ENCODE data around the gene RIMBP2. TPM values are rescaled to one million over a fixed set of nuclear protein-coding genes. Genes with fewer than 3 reads are reported as not detected.

Gene RIMBP2
- total RNA-seq, 1 donor from 2014 or later, result not detected

GRCh38 chr12:130446846-130447654 lies 269.0 kb downstream of the RIMBP2 start:
- H3K36me3 ChIP-seq, result no peaks in the 10 kb centered on the region
- no peak overlapping the region for H3K27ac ChIP-seq (replicated peaks)
- H3K27me3 ChIP-seq (ENCODE audit: low read depth), result peaks cover 82% of the 10 kb centered on the region
- intact Hi-C loops (cut with micrococcal nuclease), result no loop called here
- DNase-seq, result no peak
- H3K9me3 ChIP-seq (replicated peaks), result no peaks in the 10 kb centered on the region
- TF ChIP-seq CTCF (IDR thresholded peaks at IDR 0.05; ENCODE audit: borderline replicate concordance), result no peak
- H3K4me3 ChIP-seq, result no peak overlapping the region
- no peaks in the 10 kb centered on the region for H3K4me1 ChIP-seq

GRCh38 chr12:130444986-130445385 lies 271.1 kb downstream of the RIMBP2 start:
- no peak for DNase-seq
- Histone ChIP-seq H3K4me3 (no peak overlapping the region), H3K36me3 (no peaks in the 10 kb centered on the region), H3K9me3 (replicated peaks) (peaks cover 6% of the 10 kb centered on the region), H3K27me3 (ENCODE audit: low read depth) (peaks cover 63% of the 10 kb centered on the region), H3K4me1 (no peaks in the 10 kb centered on the region), H3K27ac (replicated peaks) (no peak overlapping the region)
- intact Hi-C loops (cut with micrococcal nuclease), result no loop called here
- TF ChIP-seq CTCF (IDR thresholded peaks at IDR 0.05; ENCODE audit: borderline replicate concordance), result no peak

- no peak overlapping the region for H3K27ac ChIP-seq (replicated peaks)
- intact Hi-C loops (cut with micrococcal nuclease), result no loop called here
- peaks cover 6% of the 10 kb centered on the region for H3K9me3 ChIP-seq (replicated peaks)
- no peak for TF ChIP-seq CTCF (IDR thresholded peaks at IDR 0.05; ENCODE audit: borderline replicate concordance)
- peaks cover 53% of the 10 kb centered on the region for H3K27me3 ChIP-seq (ENCODE audit: low read depth)
- no peak overlapping the region for H3K4me3 ChIP-seq
- no peak for DNase-seq
- H3K36me3 ChIP-seq, result no peaks in the 10 kb centered on the region
- no peaks in the 10 kb centered on the region for H3K4me1 ChIP-seq
Observed at GRCh38 chr12:130444061-130444460, 272.0 kb downstream of the RIMBP2 start.

- Histone ChIP-seq H3K9me3 (replicated peaks) (peaks cover 6% of the 10 kb centered on the region), H3K27ac (replicated peaks) (no peak overlapping the region), H3K4me3 (no peak overlapping the region), H3K36me3 (no peaks in the 10 kb centered on the region), H3K4me1 (no peaks in the 10 kb centered on the region), H3K27me3 (ENCODE audit: low read depth) (peaks cover 39% of the 10 kb centered on the region)
- TF ChIP-seq CTCF (IDR thresholded peaks at IDR 0.05; ENCODE audit: borderline replicate concordance), result no peak
- intact Hi-C loops (cut with micrococcal nuclease), result no loop called here
- DNase-seq, result no peak
Observed at GRCh38 chr12:130441771-130442760, 274.0 kb downstream of the RIMBP2 start.

GRCh38 chr12:130440411-130441080 lies 275.6 kb downstream of the RIMBP2 start:
- DNase-seq, result no peak
- Histone ChIP-seq H3K9me3 (replicated peaks) (peaks cover 6% of the 10 kb centered on the region), H3K4me3 (no peak overlapping the region), H3K27ac (replicated peaks) (no peak overlapping the region), H3K27me3 (ENCODE audit: low read depth) (peaks cover 26% of the 10 kb centered on the region), H3K36me3 (no peaks in the 10 kb centered on the region), H3K4me1 (no peaks in the 10 kb centered on the region)
- intact Hi-C loops (cut with micrococcal nuclease), result no loop called here
- TF ChIP-seq CTCF (IDR thresholded peaks at IDR 0.05; ENCODE audit: borderline replicate concordance), result no peak

All from left ventricle myocardium inferior (tissue), 1 donor.